ENCODE results near the gene GNAS-AS1. TPM values are rescaled to one million over a fixed set of nuclear protein-coding genes. Genes with fewer than 3 reads are reported as not detected.

Gene GNAS-AS1
- total and polyA plus RNA-seq, 3 experiments from 2014 or later = 0.55 to 0.68 TPM; not detected in 1

- Histone ChIP-seq H3K27me3 (ENCODE audit: insufficient read depth, low read length, poor library complexity, severe bottlenecking) (no peaks in the 10 kb centered on the region), H3K27ac (ENCODE audit: low read depth, low read length) (no peak overlapping the region), H3K9me3 (ENCODE audit: low read length) (no peaks in the 10 kb centered on the region), H3K4me1 (ENCODE audit: insufficient read depth, low read length) (no peaks in the 10 kb centered on the region), H3K36me3 (ENCODE audit: insufficient read depth, low read length) (no peaks in the 10 kb centered on the region), H3K4me3 (ENCODE audit: low read length) (no peak overlapping the region)
- Mint-ChIP-seq H3K4me3 (no peak overlapping the region), H3K36me3 (no peaks in the 10 kb centered on the region), H3K27ac (peak overlapping the region in 1 of 8 donors; percentile 74), H3K9me3 (no peaks in the 10 kb centered on the region), H3K27me3 (peaks cover 15 to 63% of the 10 kb centered on the region in 2 donors), H3K4me1 (peaks cover 6 to 9% (median 7%) of the 10 kb centered on the region in 3 donors)
- ChIA-PET POLR2A (no interaction called here), CTCF (no interaction called here)
- no peak for DNase-seq
These were observed 42.2 kb downstream of the GNAS-AS1 start for GRCh38 chr20:58808271-58809046.

DNA sequence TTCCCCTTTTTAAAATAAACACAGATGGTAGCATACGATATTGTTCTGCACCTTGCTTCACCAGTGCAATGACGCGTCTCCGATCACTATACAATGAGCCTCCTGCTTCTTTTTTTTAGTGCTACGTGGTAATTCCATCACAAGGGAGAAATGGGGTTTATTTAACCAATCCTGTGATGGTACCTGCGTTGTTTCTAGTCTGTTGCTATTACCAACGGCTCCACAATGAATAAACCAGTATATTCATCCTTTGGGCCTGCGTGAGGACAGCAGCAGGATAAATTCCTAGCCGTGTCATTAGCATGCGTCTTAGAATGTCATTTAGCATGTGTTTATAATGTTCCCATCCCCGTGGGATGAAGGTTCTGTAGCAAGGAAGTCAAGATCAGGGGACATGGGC is 42.9 kb downstream of the GNAS-AS1 start:
- Histone ChIP-seq H3K27ac (ENCODE audit: low read depth, low read length) (no peak overlapping the region), H3K9me3 (ENCODE audit: low read length) (no peaks in the 10 kb centered on the region), H3K4me1 (ENCODE audit: insufficient read depth, low read length) (no peaks in the 10 kb centered on the region), H3K36me3 (ENCODE audit: insufficient read depth, low read length) (no peaks in the 10 kb centered on the region), H3K4me3 (ENCODE audit: low read length) (no peak overlapping the region), H3K27me3 (ENCODE audit: insufficient read depth, low read length, poor library complexity, severe bottlenecking) (no peaks in the 10 kb centered on the region)
- Mint-ChIP-seq H3K27ac (no peak overlapping the region), H3K9me3 (no peaks in the 10 kb centered on the region), H3K4me3 (no peak overlapping the region), H3K36me3 (no peaks in the 10 kb centered on the region), H3K4me1 (peaks cover 6 to 9% (median 7%) of the 10 kb centered on the region in 3 donors), H3K27me3 (peaks cover 15 to 61% of the 10 kb centered on the region in 2 donors)
- CTCF ChIA-PET = no interaction called here
- DNase-seq = no peak
- POLR2A ChIA-PET = no interaction called here

GRCh38 chr20:58803533-58803932 is 47.2 kb downstream of the GNAS-AS1 start:
- Mint-ChIP-seq H3K27me3 (peaks cover 12 to 44% of the 10 kb centered on the region in 2 donors), H3K27ac (no peak overlapping the region), H3K4me1 (no peaks in the 10 kb centered on the region), H3K36me3 (no peaks in the 10 kb centered on the region), H3K9me3 (no peaks in the 10 kb centered on the region), H3K4me3 (no peak overlapping the region)
- no peaks in the 10 kb centered on the region for H3K4me1 ChIP-seq (ENCODE audit: insufficient read depth, low read length)
- H3K27me3 ChIP-seq (ENCODE audit: insufficient read depth, low read length, poor library complexity, severe bottlenecking) = no peaks in the 10 kb centered on the region
- H3K4me3 ChIP-seq (ENCODE audit: low read length) = no peak overlapping the region
- H3K36me3 ChIP-seq (ENCODE audit: insufficient read depth, low read length) = no peaks in the 10 kb centered on the region
- CTCF ChIA-PET = no interaction called here
- no peak for DNase-seq
- H3K9me3 ChIP-seq (ENCODE audit: low read length) = no peaks in the 10 kb centered on the region
- POLR2A ChIA-PET = no interaction called here
- no peak overlapping the region for H3K27ac ChIP-seq (ENCODE audit: low read depth, low read length)

DNA sequence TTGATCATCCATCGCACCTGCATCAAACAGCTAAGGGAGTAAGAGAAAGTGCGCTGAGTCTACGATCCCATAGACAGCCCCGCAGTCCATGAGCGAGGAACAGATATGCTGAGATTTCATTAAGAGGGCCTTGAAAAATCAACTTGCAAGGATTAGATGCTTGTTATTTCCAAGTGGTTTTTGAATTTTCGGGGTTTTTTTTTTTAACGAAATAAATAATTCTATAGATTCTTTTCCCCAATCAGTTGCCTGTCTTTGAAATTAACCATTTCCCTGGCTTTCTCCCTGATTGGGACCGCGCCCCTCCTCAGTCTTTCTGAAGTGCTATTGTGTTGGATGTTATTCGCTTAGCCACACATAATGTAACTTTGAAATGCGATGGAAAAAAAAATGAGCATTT is 48.6 kb downstream of the GNAS-AS1 start:
- POLR2A ChIA-PET = no interaction called here
- H3K4me1 ChIP-seq (ENCODE audit: insufficient read depth, low read length) = no peaks in the 10 kb centered on the region
- CTCF ChIA-PET = no interaction called here
- no peaks in the 10 kb centered on the region for H3K36me3 Mint-ChIP-seq
- H3K27ac ChIP-seq (ENCODE audit: low read depth, low read length) = no peak overlapping the region
- H3K4me3 Mint-ChIP-seq = no peak overlapping the region
- peaks cover 17 to 49% of the 10 kb centered on the region in 2 donors for H3K27me3 Mint-ChIP-seq
- no peaks in the 10 kb centered on the region for H3K9me3 Mint-ChIP-seq
- no peaks in the 10 kb centered on the region for H3K36me3 ChIP-seq (ENCODE audit: insufficient read depth, low read length)
- no peak overlapping the region for H3K4me3 ChIP-seq (ENCODE audit: low read length)
- no peaks in the 10 kb centered on the region for H3K9me3 ChIP-seq (ENCODE audit: low read length)
- H3K4me1 Mint-ChIP-seq = no peaks in the 10 kb centered on the region
- no peak overlapping the region for H3K27ac Mint-ChIP-seq
- no peaks in the 10 kb centered on the region for H3K27me3 ChIP-seq (ENCODE audit: insufficient read depth, low read length, poor library complexity, severe bottlenecking)
- no peak for DNase-seq

DNA sequence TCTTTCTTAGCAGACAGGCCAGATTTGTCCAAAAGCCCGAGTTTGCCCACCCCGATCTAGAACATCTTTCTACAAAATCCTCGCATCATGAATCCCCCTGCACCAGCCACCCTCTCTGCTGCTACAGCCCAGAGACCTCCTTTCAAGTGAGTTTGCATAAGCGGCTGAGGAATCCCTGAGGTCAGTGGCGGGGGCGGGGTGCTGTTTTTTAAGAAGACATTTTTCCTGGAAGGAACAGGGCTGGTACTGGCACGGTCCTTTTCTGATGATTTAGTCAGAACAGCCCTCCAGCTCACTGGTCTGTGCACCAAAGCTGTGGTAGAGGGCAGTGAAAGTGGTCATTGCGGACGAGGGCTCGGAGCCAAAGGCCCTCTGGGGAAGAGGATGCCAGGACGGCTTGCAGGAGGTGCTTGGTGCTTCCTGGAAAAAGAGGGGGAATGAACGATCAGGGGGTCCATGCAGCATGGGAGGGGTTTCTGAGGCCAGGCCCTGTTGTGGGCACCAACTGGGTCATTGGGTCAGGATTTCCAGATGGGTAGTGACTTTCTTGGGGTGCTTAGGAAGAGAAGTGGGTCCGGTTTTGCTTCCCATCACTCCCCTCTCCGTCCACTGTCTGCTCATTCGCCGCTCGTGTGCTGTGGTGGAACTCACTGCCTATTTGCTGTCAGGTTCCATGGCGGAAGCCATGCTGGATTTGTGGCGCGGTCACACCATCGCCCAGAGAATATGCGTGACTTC is 50.4 kb downstream of the GNAS-AS1 start:
- Histone ChIP-seq H3K9me3 (ENCODE audit: low read length) (no peaks in the 10 kb centered on the region), H3K27ac (ENCODE audit: low read depth, low read length) (no peak overlapping the region), H3K27me3 (ENCODE audit: insufficient read depth, low read length, poor library complexity, severe bottlenecking) (no peaks in the 10 kb centered on the region), H3K36me3 (ENCODE audit: insufficient read depth, low read length) (no peaks in the 10 kb centered on the region), H3K4me3 (ENCODE audit: low read length) (no peak overlapping the region), H3K4me1 (ENCODE audit: insufficient read depth, low read length) (no peaks in the 10 kb centered on the region)
- ChIA-PET CTCF (no interaction called here), POLR2A (no interaction called here)
- H3K4me3 Mint-ChIP-seq = no peak overlapping the region
- peaks cover 16 to 44% of the 10 kb centered on the region in 2 donors for H3K27me3 Mint-ChIP-seq
- H3K27ac Mint-ChIP-seq = no peak overlapping the region
- no peaks in the 10 kb centered on the region for H3K36me3 Mint-ChIP-seq
- DNase-seq = no peak
- no peaks in the 10 kb centered on the region for H3K9me3 Mint-ChIP-seq
- no peaks in the 10 kb centered on the region for H3K4me1 Mint-ChIP-seq

- Mint-ChIP-seq H3K36me3 (no peaks in the 10 kb centered on the region), H3K27me3 (peaks cover 15 to 34% of the 10 kb centered on the region in 2 donors), H3K9me3 (no peaks in the 10 kb centered on the region), H3K27ac (peak overlapping the region in 1 of 8 donors; percentile 29), H3K4me3 (no peak overlapping the region), H3K4me1 (no peaks in the 10 kb centered on the region)
- no peaks in the 10 kb centered on the region for H3K4me1 ChIP-seq (ENCODE audit: insufficient read depth, low read length)
- no peak overlapping the region for H3K4me3 ChIP-seq (ENCODE audit: low read length)
- ChIA-PET CTCF (no interaction called here), POLR2A (no interaction called here)
- H3K9me3 ChIP-seq (ENCODE audit: low read length) = no peaks in the 10 kb centered on the region
- H3K27ac ChIP-seq (ENCODE audit: low read depth, low read length) = no peak overlapping the region
- H3K27me3 ChIP-seq (ENCODE audit: insufficient read depth, low read length, poor library complexity, severe bottlenecking) = peaks cover 3% of the 10 kb centered on the region
- DNase-seq = no peak
- no peaks in the 10 kb centered on the region for H3K36me3 ChIP-seq (ENCODE audit: insufficient read depth, low read length)
These were observed 53.0 kb downstream of the GNAS-AS1 start for GRCh38 chr20:58797371-58798338.

DNA sequence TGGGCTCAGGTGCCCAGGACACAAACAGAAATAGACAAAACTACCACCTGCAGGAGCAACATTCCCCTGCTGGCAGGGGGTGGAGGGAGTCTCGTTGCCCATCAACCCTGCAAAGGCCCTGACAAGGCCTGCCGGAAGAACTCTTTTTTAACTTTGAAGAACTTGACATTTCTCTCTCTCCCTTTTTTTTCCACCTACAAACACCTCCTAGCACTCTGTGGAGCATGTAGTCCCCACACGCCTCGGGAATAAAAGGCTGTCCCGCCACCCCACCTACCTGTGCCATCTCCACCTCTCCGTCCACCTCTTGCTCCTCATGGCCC is 54.8 kb downstream of the GNAS-AS1 start:
- POLR2A ChIA-PET = no interaction called here
- Histone ChIP-seq H3K9me3 (ENCODE audit: low read length) (no peaks in the 10 kb centered on the region), H3K36me3 (ENCODE audit: insufficient read depth, low read length) (no peaks in the 10 kb centered on the region), H3K4me3 (ENCODE audit: low read length) (no peak overlapping the region), H3K27ac (ENCODE audit: low read depth, low read length) (no peak overlapping the region), H3K4me1 (ENCODE audit: insufficient read depth, low read length) (no peaks in the 10 kb centered on the region), H3K27me3 (ENCODE audit: insufficient read depth, low read length, poor library complexity, severe bottlenecking) (peaks cover 3% of the 10 kb centered on the region)
- Mint-ChIP-seq H3K27me3 (peaks cover 14 to 32% of the 10 kb centered on the region in 2 donors), H3K4me3 (no peak overlapping the region), H3K4me1 (no peaks in the 10 kb centered on the region), H3K27ac (no peak overlapping the region), H3K36me3 (no peaks in the 10 kb centered on the region), H3K9me3 (no peaks in the 10 kb centered on the region)
- no peak for DNase-seq
- CTCF ChIA-PET = no interaction called here
